LNCAP (cell line): ENCODE measurements around the gene NMNAT2.

Experiments used
- CTCF ChIP-seq: fragments of 450-650 bp; IDR thresholded peaks from 2 replicates; pipeline ENCODE4 v1.5.1; 2017; ENCODE audit warnings: mild to moderate bottlenecking

NMNAT2 gene

DNA sequence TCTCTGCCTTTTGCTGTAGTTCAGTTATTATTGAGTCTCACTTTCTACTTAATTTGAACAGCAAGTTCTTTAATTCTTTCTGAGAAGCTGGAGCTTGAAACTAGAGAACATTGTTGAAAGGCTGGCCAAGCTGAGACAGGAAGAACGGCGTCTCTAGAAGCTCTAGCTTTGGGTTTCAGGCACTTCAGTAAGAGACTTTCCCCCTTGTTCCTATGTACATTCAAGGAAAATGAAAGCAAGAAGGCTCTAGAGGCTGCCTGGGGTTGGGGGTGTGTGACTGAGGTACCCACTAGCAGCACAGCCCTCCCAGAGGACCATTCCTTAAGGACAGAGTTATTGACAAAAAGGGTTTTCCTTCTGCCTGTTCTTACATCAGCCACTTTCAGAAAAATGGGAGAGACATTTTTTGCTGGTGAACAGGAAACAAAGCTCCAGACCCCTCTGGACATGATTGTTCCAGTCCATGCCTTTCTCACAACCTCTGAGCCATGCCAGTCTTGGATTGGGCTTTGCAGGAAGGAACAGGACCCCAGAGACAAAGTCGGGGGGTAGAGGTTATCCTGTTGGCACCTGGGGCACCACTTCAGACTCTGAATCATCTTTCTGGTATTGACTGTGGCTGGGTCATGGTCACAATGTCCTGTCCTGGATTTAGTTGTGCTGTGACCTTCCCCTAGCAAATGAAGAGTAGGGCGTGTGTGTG lies 169.0 kb downstream of the NMNAT2 start:
- no peak for TF ChIP-seq CTCF

DNA sequence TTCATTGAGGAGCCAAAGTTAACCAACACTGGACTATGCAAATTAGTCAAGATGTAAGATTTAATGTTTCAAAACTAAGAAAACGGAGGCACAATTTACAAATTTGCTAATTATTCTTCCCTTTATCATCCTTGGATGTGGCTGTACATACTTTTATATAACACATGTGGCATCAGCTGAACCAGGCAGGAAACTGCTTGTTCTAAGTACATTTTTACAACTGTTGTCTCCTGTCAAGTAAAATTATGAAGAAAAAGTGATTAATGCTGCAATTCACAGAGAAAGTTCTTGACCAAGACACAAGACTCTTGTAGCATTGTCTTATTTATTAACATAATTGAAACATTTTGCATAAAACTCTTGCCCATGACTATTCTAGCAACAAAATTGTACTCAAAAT lies 170.2 kb downstream of the NMNAT2 start:
- TF ChIP-seq CTCF = no peak

DNA sequence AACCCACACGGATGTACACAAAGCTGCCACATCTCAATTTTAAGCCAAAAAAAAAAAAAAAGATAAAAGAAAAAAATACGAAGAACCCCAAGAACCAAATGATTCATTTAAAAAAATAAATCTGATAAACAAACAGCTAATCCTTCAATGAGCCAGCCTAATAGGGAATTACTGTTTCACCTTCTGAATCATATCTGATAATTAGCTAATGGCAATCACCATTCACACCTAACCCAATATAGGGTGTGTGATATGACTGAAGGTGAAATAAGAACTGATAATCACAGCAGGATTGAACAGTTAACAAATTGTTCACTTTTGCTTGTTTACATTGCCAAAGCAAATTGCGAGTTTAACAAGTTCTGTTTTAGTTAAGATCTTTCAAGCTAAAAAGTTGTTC lies 170.7 kb downstream of the NMNAT2 start:
- TF ChIP-seq CTCF = no peak

DNA sequence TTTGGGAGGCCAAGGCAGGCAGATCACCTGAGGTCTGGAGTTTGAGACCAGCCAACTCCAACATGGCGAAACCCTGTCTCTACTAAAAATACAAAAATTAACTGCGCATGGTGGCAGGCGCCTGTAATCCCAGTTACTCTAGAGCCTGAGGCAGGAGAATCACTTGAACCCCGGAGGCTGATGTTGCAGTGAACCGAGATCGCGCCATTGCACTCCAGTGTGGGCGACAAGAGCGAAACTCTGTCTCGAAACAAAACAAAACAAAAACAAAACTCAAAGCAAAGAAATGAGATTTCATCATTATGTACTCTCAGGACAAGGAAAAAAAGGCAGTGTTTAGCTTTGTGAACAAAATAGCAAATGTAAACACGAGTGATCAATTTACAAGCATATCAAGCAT lies 171.1 kb downstream of the NMNAT2 start:
- no peak for TF ChIP-seq CTCF

- no peak for TF ChIP-seq CTCF
Observed at GRCh38 chr1:183246436-183246835, 171.7 kb downstream of the NMNAT2 start.

- no peak for TF ChIP-seq CTCF
Observed at GRCh38 chr1:183245357-183245756, 172.8 kb downstream of the NMNAT2 start.

DNA sequence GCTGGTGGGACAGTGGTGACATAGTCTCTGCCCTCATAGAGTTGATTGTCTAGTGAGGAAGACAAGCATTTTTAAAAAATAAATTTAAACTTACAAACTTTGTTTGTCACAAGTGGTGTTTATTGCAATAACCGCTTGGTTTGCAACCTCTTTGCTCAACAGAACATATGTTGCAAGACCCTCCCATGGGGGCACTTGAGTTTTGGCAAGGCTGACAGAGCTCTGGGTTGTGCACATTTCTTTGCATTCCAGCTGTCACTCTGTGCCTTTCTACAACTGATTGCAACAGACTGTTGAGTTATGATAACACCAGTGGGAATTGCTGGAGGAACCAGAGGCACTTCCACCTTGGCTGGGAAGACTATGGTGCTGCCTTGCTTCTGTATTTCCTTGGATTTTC lies 173.7 kb downstream of the NMNAT2 start:
- TF ChIP-seq CTCF = no peak
